Hepatocyte (in vitro differentiated cells): ENCODE measurements around the gene SNRPD3.

Source experiments
- CTCF ChIP-seq: fragments of 200-600 bp; sonication (generic); IDR thresholded peaks from 2 replicates; pipeline ENCODE4 v1.5.1; 2016; ENCODE audit warnings: antibody characterized with exemption, mild to moderate bottlenecking; ENCODE audit not compliant: poor library complexity
- EZH2 ChIP-seq: fragments of 200-600 bp; sonication (generic); IDR thresholded peaks from 2 replicates; pipeline ENCODE4 v1.6.1; 2016; ENCODE audit warnings: antibody characterized with exemption, mild to moderate bottlenecking, borderline replicate concordance
- EZH2phosphoT487 ChIP-seq: fragments of 200-600 bp; sonication (generic); IDR thresholded peaks from one replicate; pipeline ENCODE4 v1.6.1; 2018; ENCODE audit warnings: antibody characterized with exemption, mild to moderate bottlenecking, low read depth, moderate library complexity; ENCODE audit not compliant: unreplicated experiment, severe bottlenecking

GRCh38 chr22:24518771-24519485 lies 36.9 kb upstream of the SNRPD3 start:
- TF ChIP-seq EZH2phosphoT487, result no peak
- no peak for TF ChIP-seq EZH2
- no peak for TF ChIP-seq CTCF
